Uterine smooth muscle cell (primary cell): ENCODE measurements around the gene UVSSA. TPM values are rescaled to one million over a fixed set of nuclear protein-coding genes. Genes with fewer than 3 reads are reported as not detected.

ENCODE experiments used
- total RNA-seq: library from RNA; depleted of rRNA; stranded (reverse); fragments of >200 nt; gene quantifications from 2 replicates; pipeline ENCODE4 v1.2.3, GENCODE V29; 2014

UVSSA gene, protein sequence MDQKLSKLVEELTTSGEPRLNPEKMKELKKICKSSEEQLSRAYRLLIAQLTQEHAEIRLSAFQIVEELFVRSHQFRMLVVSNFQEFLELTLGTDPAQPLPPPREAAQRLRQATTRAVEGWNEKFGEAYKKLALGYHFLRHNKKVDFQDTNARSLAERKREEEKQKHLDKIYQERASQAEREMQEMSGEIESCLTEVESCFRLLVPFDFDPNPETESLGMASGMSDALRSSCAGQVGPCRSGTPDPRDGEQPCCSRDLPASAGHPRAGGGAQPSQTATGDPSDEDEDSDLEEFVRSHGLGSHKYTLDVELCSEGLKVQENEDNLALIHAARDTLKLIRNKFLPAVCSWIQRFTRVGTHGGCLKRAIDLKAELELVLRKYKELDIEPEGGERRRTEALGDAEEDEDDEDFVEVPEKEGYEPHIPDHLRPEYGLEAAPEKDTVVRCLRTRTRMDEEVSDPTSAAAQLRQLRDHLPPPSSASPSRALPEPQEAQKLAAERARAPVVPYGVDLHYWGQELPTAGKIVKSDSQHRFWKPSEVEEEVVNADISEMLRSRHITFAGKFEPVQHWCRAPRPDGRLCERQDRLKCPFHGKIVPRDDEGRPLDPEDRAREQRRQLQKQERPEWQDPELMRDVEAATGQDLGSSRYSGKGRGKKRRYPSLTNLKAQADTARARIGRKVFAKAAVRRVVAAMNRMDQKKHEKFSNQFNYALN
- 10.7 and 12.3 TPM in 2 replicates for total RNA-seq

DNA sequence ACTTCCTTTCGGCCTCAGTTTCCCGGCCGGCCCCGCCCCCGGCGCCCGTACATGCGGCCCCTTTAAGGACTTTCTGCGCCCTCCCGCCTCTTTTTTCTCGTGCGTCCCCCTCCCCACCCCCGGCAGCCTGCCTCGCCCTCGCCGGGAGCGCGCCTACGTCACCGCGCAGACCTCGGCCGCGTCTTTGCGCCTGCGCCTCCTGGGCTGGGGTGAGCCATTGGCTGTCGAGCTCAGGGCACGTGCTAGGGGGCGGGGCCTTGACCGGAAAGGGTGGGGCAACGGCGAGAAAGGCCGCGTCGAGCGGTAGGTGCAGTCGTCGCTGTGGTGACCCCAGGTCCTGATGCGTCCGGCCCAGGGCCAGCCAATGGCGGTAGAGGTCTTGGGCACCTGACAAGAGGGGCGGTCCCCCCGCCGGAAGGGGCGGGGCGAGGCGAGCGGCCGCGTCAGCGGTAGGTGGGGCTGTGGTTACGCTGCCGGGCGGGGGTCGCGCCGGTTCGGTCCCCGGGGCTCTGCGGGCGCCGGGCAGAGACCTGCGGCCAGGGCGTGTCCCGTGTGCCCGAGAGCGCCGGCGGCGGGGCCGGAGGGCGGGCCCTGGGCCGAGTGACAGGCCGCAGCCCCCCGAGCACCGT lies at the start of gene UVSSA:
Gene UVSSA, plus strand, starts transcription at position 428 of the 629 bp plus-strand sequence. CDS start 884 bp downstream, outside the sequence.

DNA sequence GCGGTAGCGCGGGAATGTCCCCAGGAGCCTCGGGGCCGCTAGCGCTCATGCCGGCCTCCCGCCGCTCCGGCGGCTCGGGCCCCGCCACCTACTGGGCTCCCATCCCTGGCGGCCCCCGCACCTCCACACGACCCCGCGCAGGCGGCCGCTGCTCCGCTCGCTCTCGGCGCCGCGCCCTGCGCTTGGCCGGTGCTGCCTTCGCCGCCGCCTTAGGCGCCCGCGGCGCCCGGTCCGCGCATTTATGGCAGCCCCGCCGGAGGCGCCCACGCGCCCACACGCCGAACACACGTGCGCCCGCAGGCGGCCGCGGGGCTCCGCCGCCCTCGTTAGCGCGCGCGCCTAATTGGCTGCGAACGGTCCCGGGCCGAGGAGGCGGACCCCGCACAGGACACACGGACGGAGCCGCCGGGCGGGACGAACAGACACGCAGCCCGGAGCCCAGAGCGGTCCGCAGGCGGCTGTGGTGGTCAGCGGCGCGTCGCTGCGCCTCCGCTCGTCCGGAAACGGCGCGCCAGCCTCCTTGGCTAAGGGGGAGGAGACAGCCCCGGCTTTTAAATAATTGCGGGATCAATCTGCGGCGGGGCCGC lies 59.5 kb downstream of the UVSSA start, which contains the start of gene NKX1-1:
Gene NKX1-1, minus strand, starts transcription at position 49 of the 587 bp plus-strand sequence. Its CDS starts 0 bp downstream, at position 49.

Other genes starting within 250 kb of the UVSSA start
- gene RNF212, start 233.6 kb upstream of the UVSSA start, total RNA-seq: 0.44 and 2.0 TPM in 2 replicates
- 216 and 281 TPM in 2 replicates for gene SPON2, start 174.6 kb upstream of the UVSSA start, total RNA-seq
- gene CTBP1, start 98.1 kb upstream of the UVSSA start, total RNA-seq: 251 and 322 TPM in 2 replicates
- 60.9 and 61.9 TPM in 2 replicates for gene MAEA, start 57.3 kb upstream of the UVSSA start, total RNA-seq
- gene NKX1-1, start 59.2 kb downstream of the UVSSA start, total RNA-seq: not detected in 2 replicates